Measurements from ENCODE around the gene HELB. TPM values are rescaled to one million over a fixed set of nuclear protein-coding genes. Genes with fewer than 3 reads are reported as not detected.
"Not testable (repeated sequence)": the region's sequence is repeated elsewhere in the genome, so short reads cannot be mapped to it uniquely, and the experiment has no call there.

HELB gene
- polyA plus RNA-seq, 12 donors = 1.3 to 3.9 (median 2.1) TPM; not detected in 1

- no peak for DNase-seq
These were observed 505 bp downstream of the HELB start for GRCh38 chr12:66302827-66303169.

GRCh38 chr12:66303316-66303804 is 1.1 kb downstream of the HELB start:
- not testable (repeated sequence) for DNase-seq

- DNase-seq = no peak
These were observed 2.1 kb downstream of the HELB start for GRCh38 chr12:66304296-66304900.

- DNase-seq = no peak
These were observed 7.3 kb downstream of the HELB start for GRCh38 chr12:66309606-66310005.

- no peak for DNase-seq
These were observed 9.9 kb downstream of the HELB start for GRCh38 chr12:66312189-66312588.

- DNase-seq = no peak
These were observed 12.0 kb downstream of the HELB start for GRCh38 chr12:66314278-66314677.

GRCh38 chr12:66319266-66319954 is 17.1 kb downstream of the HELB start:
- no peak for DNase-seq

GRCh38 chr12:66320996-66321395 is 18.7 kb downstream of the HELB start:
- DNase-seq = no peak

- no peak for DNase-seq
These were observed 19.1 kb downstream of the HELB start for GRCh38 chr12:66321435-66321834.

GRCh38 chr12:66323017-66323416 is 20.7 kb downstream of the HELB start:
- DNase-seq = no peak

- no peak for DNase-seq
These were observed 27.6 kb downstream of the HELB start for GRCh38 chr12:66329941-66330340.

GRCh38 chr12:66331016-66331415 is 28.7 kb downstream of the HELB start:
- DNase-seq = no peak

GRCh38 chr12:66331814-66332213 is 29.5 kb downstream of the HELB start:
- DNase-seq = no peak

GRCh38 chr12:66335746-66336145 is 33.5 kb downstream of the HELB start:
- DNase-seq = no peak

- no peak for DNase-seq
These were observed 35.2 kb downstream of the HELB start for GRCh38 chr12:66337381-66338010.

GRCh38 chr12:66340131-66340530 is 37.8 kb downstream of the HELB start:
- no peak for DNase-seq

GRCh38 chr12:66341126-66341525 is 38.8 kb downstream of the HELB start:
- no peak for DNase-seq

GRCh38 chr12:66345212-66345611 is 42.9 kb downstream of the HELB start:
- DNase-seq = no peak

- no peak for DNase-seq
These were observed 43.7 kb downstream of the HELB start for GRCh38 chr12:66345956-66346355.

- no peak for DNase-seq
These were observed 49.0 kb downstream of the HELB start for GRCh38 chr12:66351301-66351700.

GRCh38 chr12:66352197-66352596 is 49.9 kb downstream of the HELB start:
- peak; percentile 4 for DNase-seq

- DNase-seq = no peak
These were observed 50.6 kb downstream of the HELB start for GRCh38 chr12:66352899-66353298.

- DNase-seq = no peak
These were observed 52.0 kb downstream of the HELB start for GRCh38 chr12:66354291-66354690.
